Mucosa of descending colon (tissue), 3 donors: ENCODE data around the gene PRRG3. TPM values are rescaled to one million over a fixed set of nuclear protein-coding genes. Genes with fewer than 3 reads are reported as not detected.

Experiments used
- ATAC-seq: fragments of 200-7000 bp; cut with Tn5 transposase; one replicate; pipeline ENCODE4 v1.9.1; 2020; ENCODE audit warnings: mild to moderate bottlenecking, moderate library complexity
- DNase-seq, 3 donors: peaks; one replicate each; pipeline ENCODE4 v3.0.0-alpha.2; 2020
- H3K36me3 ChIP-seq: fragments of 200-600 bp; one replicate; pipeline ENCODE4 v1.8.0; 2021; ENCODE audit warnings: low read depth, mild to moderate bottlenecking
- H3K4me1 ChIP-seq: fragments of 200-600 bp; one replicate; pipeline ENCODE4 v1.8.0; 2021; ENCODE audit warnings: low read depth, mild to moderate bottlenecking
- H3K4me3 ChIP-seq: fragments of 200-600 bp; one replicate; pipeline ENCODE4 v1.8.0; 2021; ENCODE audit warnings: mild to moderate bottlenecking
- H3K9me3 ChIP-seq: fragments of 200-600 bp; one replicate; pipeline ENCODE4 v1.8.0; 2021; ENCODE audit warnings: mild to moderate bottlenecking
- intact Hi-C, 2 donors: fragments of 100-400 bp; cut with DNase I in 1 of 2; cut with micrococcal nuclease in 1 of 2; formaldehyde crosslinking; loops; one replicate each; pipeline versions ENCODE4 v1.11.0 to v1.11.1; 2022; cut with DNase I, micrococcal nuclease
- total RNA-seq, 3 donors: library from RNA; stranded (reverse); fragmentation: NEBNext Ultra II Directional in 2 of 3; extraction: Animal tissue kit (Norgen Biotek cat#: 25700) in 2 of 3; gene quantifications; one replicate each; pipeline versions ENCODE4 v1.2.1 to v1.2.4, GENCODE V29; 2021 to 2023
- TF ChIP-seq, protein P1 (sequence below): fragments of 200-600 bp; IDR thresholded peaks from one replicate; pipeline ENCODE4 v1.8.0; 2022; ENCODE audit warnings: antibody characterized with exemption, mild to moderate bottlenecking
- donor health status: DM: no; HTN: no; CAD: no; lungs with moderate emphysema.
- donor health status: DM: no; HTN: no; CAD: no.
- donor health status: DM: no; HTN: yes; CAD: no.

PRRG3 gene
- total RNA-seq, 3 donors from 2014 or later: 0.06 to 2.8 (median 0.22) TPM

DNA sequence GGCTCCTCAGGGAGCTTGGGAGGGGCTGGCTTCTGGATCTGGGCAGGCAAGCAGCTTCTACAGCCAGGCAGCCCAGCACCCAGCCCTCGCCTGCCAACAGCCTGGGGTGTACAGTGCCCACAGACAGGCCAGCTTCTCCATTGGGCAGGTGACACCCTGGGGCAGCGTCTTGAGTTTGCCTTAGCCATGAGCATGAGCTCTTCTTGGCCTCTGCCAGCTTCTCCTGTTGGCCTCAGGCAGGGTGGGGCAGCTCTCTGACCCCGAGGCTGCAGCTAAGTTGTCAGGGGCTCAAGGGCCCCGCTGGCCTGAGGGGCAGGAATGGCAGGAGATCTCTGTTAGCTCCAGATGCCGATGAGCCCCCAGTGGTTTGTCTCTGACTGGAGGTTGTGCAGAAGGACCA lies 31.5 kb downstream of the PRRG3 start:
- intact Hi-C loops: no loop called here
- H3K4me1 ChIP-seq: no peaks in the 10 kb centered on the region
- no peak for ATAC-seq

DNA sequence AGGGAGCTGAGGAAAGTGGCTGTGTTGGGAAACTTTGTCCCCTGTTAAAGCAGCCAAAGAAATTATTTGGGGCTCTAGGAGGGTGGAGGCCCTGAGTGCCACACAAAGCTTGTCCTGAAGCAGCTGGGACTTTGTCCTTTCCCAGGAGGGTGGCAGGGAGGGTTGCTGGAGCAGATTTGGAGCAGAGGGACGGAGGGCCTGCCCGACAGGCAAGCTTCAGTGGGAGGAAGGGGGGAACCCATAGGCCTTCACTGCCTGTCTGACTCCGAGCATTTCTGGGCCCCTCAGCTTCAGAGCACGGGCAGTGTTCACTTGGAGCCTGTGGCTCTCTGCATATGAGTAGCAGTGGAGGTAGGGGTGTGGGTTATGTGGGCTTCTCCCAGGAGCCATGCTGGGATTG lies 32.1 kb downstream of the PRRG3 start:
- Histone ChIP-seq H3K4me1 (no peaks in the 10 kb centered on the region), H3K4me3 (no peak overlapping the region), H3K36me3 (no peaks in the 10 kb centered on the region), H3K9me3 (no peaks in the 10 kb centered on the region)
- intact Hi-C loops: no loop called here
- TF ChIP-seq, protein P1, sequence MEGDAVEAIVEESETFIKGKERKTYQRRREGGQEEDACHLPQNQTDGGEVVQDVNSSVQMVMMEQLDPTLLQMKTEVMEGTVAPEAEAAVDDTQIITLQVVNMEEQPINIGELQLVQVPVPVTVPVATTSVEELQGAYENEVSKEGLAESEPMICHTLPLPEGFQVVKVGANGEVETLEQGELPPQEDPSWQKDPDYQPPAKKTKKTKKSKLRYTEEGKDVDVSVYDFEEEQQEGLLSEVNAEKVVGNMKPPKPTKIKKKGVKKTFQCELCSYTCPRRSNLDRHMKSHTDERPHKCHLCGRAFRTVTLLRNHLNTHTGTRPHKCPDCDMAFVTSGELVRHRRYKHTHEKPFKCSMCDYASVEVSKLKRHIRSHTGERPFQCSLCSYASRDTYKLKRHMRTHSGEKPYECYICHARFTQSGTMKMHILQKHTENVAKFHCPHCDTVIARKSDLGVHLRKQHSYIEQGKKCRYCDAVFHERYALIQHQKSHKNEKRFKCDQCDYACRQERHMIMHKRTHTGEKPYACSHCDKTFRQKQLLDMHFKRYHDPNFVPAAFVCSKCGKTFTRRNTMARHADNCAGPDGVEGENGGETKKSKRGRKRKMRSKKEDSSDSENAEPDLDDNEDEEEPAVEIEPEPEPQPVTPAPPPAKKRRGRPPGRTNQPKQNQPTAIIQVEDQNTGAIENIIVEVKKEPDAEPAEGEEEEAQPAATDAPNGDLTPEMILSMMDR: no peak
- ATAC-seq (no peak), DNase-seq (no peak)

More for the DNA sequence above, 31.5 kb downstream of the PRRG3 start:
- TF ChIP-seq, protein P1: no peak
- Histone ChIP-seq H3K9me3 (no peaks in the 10 kb centered on the region), H3K4me3 (no peak overlapping the region), H3K36me3 (no peaks in the 10 kb centered on the region)
- DNase-seq: no peak

DNA sequence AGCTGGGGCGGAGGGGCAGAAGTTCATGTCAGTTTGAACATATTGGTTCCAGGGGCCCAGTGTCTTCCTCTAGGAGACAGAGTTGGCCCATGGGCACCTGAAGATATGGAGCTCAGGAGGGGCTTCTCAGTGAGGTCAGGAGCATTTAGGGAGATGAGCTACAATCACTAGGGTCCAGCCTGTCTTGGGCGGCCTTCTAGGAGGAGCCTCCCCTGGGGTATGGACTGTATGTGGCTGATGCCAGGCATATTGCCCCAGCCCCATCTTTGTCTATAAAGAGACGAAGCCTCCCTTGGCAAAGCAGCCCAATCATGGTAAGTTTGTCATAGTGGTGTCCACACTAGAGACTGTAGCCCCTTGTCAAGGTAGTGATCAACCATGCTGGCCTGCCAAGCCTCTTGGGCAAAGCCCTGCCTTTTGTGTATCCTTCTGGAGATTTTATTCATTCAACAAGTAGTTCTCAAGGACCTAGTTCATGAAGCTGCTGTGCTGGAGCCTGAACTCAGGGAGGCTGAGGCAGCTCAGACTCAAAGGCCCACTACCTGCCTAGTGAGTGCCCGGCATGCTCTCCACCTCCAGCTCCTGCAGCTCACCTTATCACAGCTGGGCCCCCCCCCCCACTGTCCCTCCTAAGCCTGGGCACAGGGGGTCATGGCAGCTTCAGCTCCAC lies 33.9 kb downstream of the PRRG3 start:
- ATAC-seq (no peak), DNase-seq (no peak)
- intact Hi-C loops: no loop called here
- Histone ChIP-seq H3K4me1 (no peaks in the 10 kb centered on the region), H3K36me3 (no peaks in the 10 kb centered on the region), H3K9me3 (no peaks in the 10 kb centered on the region), H3K4me3 (no peak overlapping the region)
- TF ChIP-seq, protein P1: no peak

DNA sequence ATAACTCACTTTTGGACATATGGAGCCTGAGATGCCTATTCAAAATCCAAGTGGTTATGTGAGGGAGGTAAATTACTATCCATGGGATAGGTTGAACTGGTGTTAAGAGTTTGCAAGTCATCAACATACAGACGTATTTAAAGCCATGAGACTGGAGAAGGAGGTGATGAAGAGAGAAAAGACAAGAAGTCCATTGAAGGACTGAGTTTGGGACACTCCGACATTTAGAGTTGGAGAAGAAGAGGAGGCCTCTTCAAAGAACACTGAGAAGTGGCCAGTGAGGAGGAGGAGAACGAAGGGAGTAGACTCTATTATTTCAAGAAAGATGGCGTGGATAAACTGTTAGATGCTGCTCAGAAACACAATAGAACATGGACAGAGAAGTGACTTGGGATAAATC lies 39.2 kb downstream of the PRRG3 start, which contains the start of gene CNGA2:
Gene CNGA2 (plus strand): TSS at position 301 of the 400 bp plus-strand sequence. CDS start 3,738 bp downstream, outside the sequence.
- Histone ChIP-seq H3K4me1 (no peaks in the 10 kb centered on the region), H3K36me3 (no peaks in the 10 kb centered on the region), H3K9me3 (no peaks in the 10 kb centered on the region), H3K4me3 (no peak within 1 kb of the TSS)
- intact Hi-C loops: no loop called here
- ATAC-seq: no peak
- TF ChIP-seq, protein P1: no peak
- no peak for DNase-seq

DNA sequence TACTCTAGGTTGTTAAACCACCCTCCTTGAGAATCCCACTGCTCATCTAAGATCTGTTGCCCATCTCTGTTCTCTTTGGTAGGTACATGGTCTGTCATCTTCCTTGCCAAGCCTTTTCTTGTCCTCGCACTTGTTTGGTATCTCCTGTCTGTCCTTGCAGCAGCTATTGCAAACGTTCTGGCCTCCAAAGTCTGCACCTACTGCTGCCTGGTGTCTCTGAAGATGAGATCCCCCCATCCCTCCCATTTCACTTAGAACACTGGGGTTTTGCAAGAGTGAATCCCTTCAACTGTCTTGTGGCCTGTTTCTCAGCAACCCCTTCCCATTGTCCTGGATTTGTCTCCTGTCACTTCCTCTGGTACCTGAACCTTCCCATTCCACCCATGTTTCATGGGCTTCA lies 40.0 kb downstream of the PRRG3 start:
- intact Hi-C loops: no loop called here
- DNase-seq (no peak), ATAC-seq (no peak)
- TF ChIP-seq, protein P1: no peak
- no peaks in the 10 kb centered on the region for H3K36me3 ChIP-seq
- no peaks in the 10 kb centered on the region for H3K4me1 ChIP-seq
- H3K9me3 ChIP-seq: no peaks in the 10 kb centered on the region
- H3K4me3 ChIP-seq: no peak overlapping the region

DNA sequence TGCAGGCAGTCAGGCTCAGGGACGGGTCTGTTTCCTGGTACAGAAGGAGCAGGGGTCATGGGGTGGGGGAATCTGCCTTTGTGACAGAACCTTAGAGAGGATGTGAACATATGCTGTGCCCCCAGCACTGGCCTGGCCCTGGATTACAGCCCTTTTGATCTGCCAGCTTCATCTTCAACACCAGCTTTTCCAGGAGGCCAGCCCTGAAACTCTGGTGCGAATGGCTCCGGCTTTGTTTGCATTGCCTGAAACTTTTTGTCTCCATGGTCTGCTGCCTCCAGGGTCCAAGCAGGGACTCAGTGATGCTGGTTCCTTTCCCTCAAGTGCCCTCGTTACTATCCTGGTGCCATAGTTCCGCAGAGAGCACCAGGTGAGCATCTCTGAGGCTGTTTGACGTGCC lies 41.4 kb downstream of the PRRG3 start:
- intact Hi-C loops: no loop called here
- no peak for DNase-seq
- H3K9me3 ChIP-seq: no peaks in the 10 kb centered on the region
- TF ChIP-seq, protein P1: no peak
- H3K4me1 ChIP-seq: no peaks in the 10 kb centered on the region
- no peak for ATAC-seq
- H3K36me3 ChIP-seq: no peaks in the 10 kb centered on the region
- no peak overlapping the region for H3K4me3 ChIP-seq
